Uterus (tissue), 4 donors: ENCODE data around the gene CTIF. TPM values are rescaled to one million over a fixed set of nuclear protein-coding genes. Genes with fewer than 3 reads are reported as not detected.

Source experiments
- DNase-seq, 2 donors: peaks; one replicate each; pipeline ENCODE4 v3.0.0-alpha.2; 2019 to 2020
- H3K27ac ChIP-seq, 2 donors: fragments of 200-600 bp; sonication (generic); 1 replicate in 1 of 2; 2 replicates in 1 of 2; pipeline ENCODE4 v1.5.1; 2016 to 2018
- H3K27me3 ChIP-seq, 2 donors: fragments of 200-600 bp; sonication (generic); one replicate each; pipeline ENCODE4 v1.5.1; 2018 to 2019; ENCODE audit warnings: control low read depth in 1 of 2
- H3K36me3 ChIP-seq, 2 donors: fragments of 200-600 bp; sonication (generic); one replicate each; pipeline ENCODE4 v1.5.1; 2019; ENCODE audit warnings: control low read depth in 1 of 2
- H3K4me1 ChIP-seq, 2 donors: fragments of 200-600 bp; sonication (generic); one replicate each; pipeline ENCODE4 v1.5.1; 2018 to 2019; ENCODE audit warnings: control low read depth in 1 of 2
- H3K4me3 ChIP-seq, 2 donors: fragments of 200-600 bp; sonication (generic); 1 replicate in 1 of 2; 2 replicates in 1 of 2; pipeline ENCODE4 v1.5.1; 2018 to 2019; ENCODE audit warnings: mild to moderate bottlenecking in 1 of 2
- H3K9me3 ChIP-seq, 2 donors: fragments of 200-600 bp; sonication (generic); one replicate each; pipeline ENCODE4 v1.5.1; 2019; ENCODE audit warnings: control low read depth in 1 of 2
- POLR2A ChIP-seq, 2 donors: fragments of 450-650 bp; IDR thresholded peaks; one replicate each; pipeline ENCODE4 v1.6.1; 2016; ENCODE audit warnings: antibody characterized with exemption in 2 of 2, mild to moderate bottlenecking in 1 of 2, moderate library complexity in 1 of 2
- intact Hi-C: fragments of 100-400 bp; cut with DNase I; formaldehyde crosslinking; loops from one replicate; pipeline ENCODE4 v1.15.1; 2023; ENCODE audit warnings: low total_unique reads
- total RNA-seq, 4 donors: library from RNA; depleted of rRNA in 3 of 4; stranded (reverse); fragments of >200 nt in 3 of 4; gene quantifications; one replicate each; pipeline versions ENCODE4 v1.1.0 to v1.2.4, GENCODE V29; 2014 to 2023
- TF ChIP-seq, protein P1 (sequence below), 4 experiments: fragments of 200-600 bp in 2 of 4; fragments of 450-650 bp in 2 of 4; sonication (generic) in 2 of 4; IDR thresholded peaks; one replicate each; pipeline ENCODE4 v1.5.1; 2016 to 2019; ENCODE audit warnings: antibody characterized with exemption in 4 of 4, mild to moderate bottlenecking in 2 of 4, moderate library complexity in 1 of 4
- donor health status: DM: yes; HTN: yes; CAD: no.

The CTIF gene
- total RNA-seq, 4 donors from 2014 or later = 11.3 to 94.3 (median 48.0) TPM

DNA sequence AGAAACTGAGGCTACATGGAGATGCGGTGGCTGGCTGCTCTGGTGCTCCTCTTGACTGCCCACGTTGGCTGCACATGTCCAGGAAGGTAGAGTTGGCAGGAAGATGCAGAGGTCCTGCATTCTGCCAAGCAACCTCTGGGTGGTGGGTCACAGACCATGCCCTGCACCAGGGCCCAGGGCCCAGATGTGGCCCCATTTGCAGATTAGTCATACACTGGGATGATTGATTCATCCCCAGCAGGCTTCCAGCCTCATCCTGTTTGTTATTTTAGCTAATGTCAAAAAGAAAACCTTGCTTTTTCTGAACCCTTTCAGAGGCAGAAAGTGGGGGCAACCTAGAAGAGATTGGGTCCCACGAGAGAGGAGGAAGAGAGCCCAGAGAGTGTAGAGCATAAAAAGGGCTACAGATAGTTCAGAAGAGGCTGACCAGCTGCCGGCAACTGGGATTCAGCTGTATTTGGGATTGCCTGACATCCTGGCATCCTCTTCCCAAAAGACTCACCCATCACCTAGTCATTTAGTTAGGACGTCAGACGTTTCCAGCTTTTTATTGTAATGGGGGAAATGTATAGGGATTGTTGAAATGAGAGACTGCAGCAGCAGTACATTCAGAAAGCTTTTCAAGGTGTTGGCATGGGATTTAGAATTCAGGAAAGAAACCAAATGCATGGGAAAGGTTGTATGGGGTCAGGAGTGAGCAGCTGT, 101.9 kb downstream of the CTIF start:
- DNase-seq = peak in 1 of 2 donors; percentile 6
- no peaks in the 10 kb centered on the region for H3K4me1 ChIP-seq
- H3K27me3 ChIP-seq = no peaks in the 10 kb centered on the region
- H3K9me3 ChIP-seq = no peaks in the 10 kb centered on the region
- H3K27ac ChIP-seq = no peak overlapping the region
- no peak for TF ChIP-seq POLR2A (IDR thresholded peaks at IDR 0.05)
- TF ChIP-seq, protein P1, sequence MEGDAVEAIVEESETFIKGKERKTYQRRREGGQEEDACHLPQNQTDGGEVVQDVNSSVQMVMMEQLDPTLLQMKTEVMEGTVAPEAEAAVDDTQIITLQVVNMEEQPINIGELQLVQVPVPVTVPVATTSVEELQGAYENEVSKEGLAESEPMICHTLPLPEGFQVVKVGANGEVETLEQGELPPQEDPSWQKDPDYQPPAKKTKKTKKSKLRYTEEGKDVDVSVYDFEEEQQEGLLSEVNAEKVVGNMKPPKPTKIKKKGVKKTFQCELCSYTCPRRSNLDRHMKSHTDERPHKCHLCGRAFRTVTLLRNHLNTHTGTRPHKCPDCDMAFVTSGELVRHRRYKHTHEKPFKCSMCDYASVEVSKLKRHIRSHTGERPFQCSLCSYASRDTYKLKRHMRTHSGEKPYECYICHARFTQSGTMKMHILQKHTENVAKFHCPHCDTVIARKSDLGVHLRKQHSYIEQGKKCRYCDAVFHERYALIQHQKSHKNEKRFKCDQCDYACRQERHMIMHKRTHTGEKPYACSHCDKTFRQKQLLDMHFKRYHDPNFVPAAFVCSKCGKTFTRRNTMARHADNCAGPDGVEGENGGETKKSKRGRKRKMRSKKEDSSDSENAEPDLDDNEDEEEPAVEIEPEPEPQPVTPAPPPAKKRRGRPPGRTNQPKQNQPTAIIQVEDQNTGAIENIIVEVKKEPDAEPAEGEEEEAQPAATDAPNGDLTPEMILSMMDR (IDR thresholded peaks at IDR 0.05) = no peak
- H3K36me3 ChIP-seq = no peaks in the 10 kb centered on the region
- no peak overlapping the region for H3K4me3 ChIP-seq
- intact Hi-C loops = no loop called here

DNA sequence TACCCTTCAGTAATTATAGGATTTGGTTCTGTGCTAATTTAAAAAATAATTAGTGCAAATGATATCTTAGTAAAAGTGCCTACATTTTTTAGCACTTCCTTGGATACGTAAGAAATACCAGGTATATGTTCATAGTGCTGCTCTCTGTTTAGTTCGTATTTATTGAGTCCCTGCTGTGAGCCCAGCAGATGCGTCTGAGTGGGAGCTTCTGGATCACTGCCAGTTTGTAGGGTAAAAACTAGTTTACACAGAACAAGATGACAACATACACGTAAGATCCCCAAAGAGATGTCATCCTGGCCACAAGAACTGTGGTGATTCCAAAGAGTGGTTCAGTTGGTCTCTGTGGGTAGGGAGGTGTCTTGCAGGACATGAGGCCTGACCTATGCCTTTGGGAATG, 103.2 kb downstream of the CTIF start:
- Histone ChIP-seq H3K9me3 (no peaks in the 10 kb centered on the region), H3K27ac (no peak overlapping the region), H3K4me1 (no peaks in the 10 kb centered on the region), H3K36me3 (no peaks in the 10 kb centered on the region), H3K4me3 (no peak overlapping the region), H3K27me3 (no peaks in the 10 kb centered on the region)
- TF ChIP-seq, protein P1 (IDR thresholded peaks at IDR 0.05) = no peak
- TF ChIP-seq POLR2A (IDR thresholded peaks at IDR 0.05) = no peak
- intact Hi-C loops = no loop called here
- DNase-seq = peak in 1 of 2 donors; percentile 5

DNA sequence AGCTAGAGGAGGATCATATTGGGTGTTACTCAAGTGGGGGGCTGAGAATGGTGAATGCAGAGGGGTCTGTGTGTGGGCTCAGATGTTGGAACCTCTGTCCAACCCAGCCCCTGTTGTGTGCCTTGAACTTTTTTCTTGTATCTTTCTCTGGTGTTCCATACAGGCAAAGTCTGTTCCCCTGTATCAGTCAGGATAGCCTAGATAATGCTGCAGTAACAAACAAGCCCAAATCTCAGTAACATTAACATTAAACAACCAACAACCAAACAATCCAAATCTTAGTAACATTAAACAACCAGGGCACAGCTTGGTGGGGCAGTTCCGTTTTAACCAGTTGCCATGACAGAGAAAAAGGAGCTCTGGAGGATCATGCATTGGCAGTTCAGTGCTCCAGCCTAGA, 103.7 kb downstream of the CTIF start:
- Histone ChIP-seq H3K9me3 (no peaks in the 10 kb centered on the region), H3K36me3 (no peaks in the 10 kb centered on the region), H3K4me1 (no peaks in the 10 kb centered on the region), H3K27me3 (no peaks in the 10 kb centered on the region), H3K27ac (no peak overlapping the region), H3K4me3 (no peak overlapping the region)
- TF ChIP-seq POLR2A (IDR thresholded peaks at IDR 0.05) = no peak
- TF ChIP-seq, protein P1 (IDR thresholded peaks at IDR 0.05) = no peak
- intact Hi-C loops = no loop called here
- DNase-seq = no peak

DNA sequence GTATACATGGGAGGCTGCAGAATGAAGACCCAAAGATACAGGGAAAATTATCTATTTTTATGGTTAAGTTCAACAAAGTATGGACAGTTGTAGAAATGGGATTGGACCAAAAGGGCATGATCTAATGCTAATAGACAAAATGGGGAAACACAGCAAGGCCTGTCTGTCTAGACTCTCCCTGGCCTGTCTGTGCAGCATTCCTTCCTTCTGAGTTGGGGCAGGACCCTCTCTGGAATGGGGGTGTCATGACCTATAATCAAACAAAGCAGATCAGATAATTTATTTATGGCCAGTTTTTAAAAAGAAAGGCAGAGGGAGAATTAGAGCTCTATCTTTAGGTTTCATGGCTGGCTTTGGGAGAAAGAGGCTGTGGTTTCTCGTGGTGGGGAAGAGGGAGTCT, 104.4 kb downstream of the CTIF start:
- no peak overlapping the region for H3K27ac ChIP-seq
- H3K4me3 ChIP-seq = no peak overlapping the region
- no peaks in the 10 kb centered on the region for H3K4me1 ChIP-seq
- no peak for DNase-seq
- no peaks in the 10 kb centered on the region for H3K36me3 ChIP-seq
- H3K27me3 ChIP-seq = no peaks in the 10 kb centered on the region
- TF ChIP-seq, protein P1 (IDR thresholded peaks at IDR 0.05) = no peak
- TF ChIP-seq POLR2A (IDR thresholded peaks at IDR 0.05) = no peak
- H3K9me3 ChIP-seq = no peaks in the 10 kb centered on the region
- intact Hi-C loops = no loop called here

DNA sequence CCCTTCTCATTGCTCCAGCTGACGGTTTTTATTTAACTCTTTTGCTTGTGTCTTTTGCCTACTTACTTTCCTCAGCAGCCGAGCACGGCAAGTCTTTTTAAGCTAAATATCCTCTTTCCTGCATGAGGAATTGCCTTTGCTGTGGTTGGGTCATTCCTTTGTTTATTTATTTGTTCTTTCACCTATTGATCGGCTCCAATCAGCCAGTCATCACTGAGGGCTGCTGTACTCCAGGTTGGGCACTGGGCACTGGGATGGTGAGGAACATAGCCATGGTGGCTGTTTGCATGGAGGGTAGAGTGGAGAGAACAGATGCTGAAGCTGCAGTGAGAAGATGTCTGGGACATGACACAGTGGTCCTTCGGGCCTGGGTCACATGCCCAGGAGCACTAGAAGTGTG, 105.2 kb downstream of the CTIF start:
- intact Hi-C loops = no loop called here
- H3K36me3 ChIP-seq = no peaks in the 10 kb centered on the region
- DNase-seq = no peak
- no peaks in the 10 kb centered on the region for H3K9me3 ChIP-seq
- TF ChIP-seq, protein P1 (IDR thresholded peaks at IDR 0.05) = no peak
- TF ChIP-seq POLR2A (IDR thresholded peaks at IDR 0.05) = no peak
- H3K27me3 ChIP-seq = no peaks in the 10 kb centered on the region
- no peak overlapping the region for H3K27ac ChIP-seq
- H3K4me1 ChIP-seq = no peaks in the 10 kb centered on the region
- H3K4me3 ChIP-seq = no peak overlapping the region
